Measurements from ENCODE around the gene UBN1.
"Not testable (repeated sequence)": the region's sequence is repeated elsewhere in the genome, so short reads cannot be mapped to it uniquely, and the experiment has no call there.

Gene UBN1

GRCh38 chr16:4884209-4884608, 36.9 kb downstream of the UBN1 start:
- DNase-seq (ENCODE audit: low spot score), result no peak

- no peak for DNase-seq (ENCODE audit: low spot score)
Observed at GRCh38 chr16:4884972-4885874, 37.9 kb downstream of the UBN1 start.

- no peak for DNase-seq (ENCODE audit: low spot score)
Observed at GRCh38 chr16:4886151-4886550, 38.9 kb downstream of the UBN1 start.

DNA sequence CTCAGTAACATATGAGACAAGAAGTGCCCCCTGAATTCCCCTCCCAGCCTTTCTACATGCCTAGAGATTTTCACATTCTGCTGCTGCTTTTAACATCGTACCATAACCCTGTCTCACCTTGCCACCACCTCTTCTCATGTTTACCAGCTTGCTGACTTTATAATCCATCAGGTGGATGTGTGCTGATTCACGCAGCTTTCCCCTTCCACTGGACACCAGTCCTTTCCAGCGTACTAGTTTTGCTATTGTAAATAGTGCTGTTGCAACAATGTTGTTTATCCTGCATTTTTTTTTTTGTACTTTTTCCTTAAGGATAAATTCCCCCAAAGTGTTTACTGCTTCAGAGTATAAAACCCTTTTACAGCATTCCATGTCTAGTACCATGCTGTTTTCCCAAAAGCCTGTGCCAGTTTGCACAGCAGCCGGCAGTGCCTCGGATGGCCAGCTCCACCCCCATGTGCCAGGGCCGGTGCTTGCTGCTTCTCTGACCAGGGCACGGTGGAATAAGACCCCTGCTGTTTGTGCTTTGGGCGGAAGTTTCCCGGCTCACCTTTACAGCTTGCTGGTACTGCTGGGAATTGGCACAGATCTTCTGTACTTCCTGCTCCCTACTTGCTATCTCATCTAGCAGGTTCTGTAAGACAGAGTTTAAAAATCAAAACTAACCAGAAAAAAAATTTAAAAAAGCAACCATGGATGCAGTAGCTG, 41.3 kb downstream of the UBN1 start:
- DNase-seq (ENCODE audit: low spot score), result no peak

DNA sequence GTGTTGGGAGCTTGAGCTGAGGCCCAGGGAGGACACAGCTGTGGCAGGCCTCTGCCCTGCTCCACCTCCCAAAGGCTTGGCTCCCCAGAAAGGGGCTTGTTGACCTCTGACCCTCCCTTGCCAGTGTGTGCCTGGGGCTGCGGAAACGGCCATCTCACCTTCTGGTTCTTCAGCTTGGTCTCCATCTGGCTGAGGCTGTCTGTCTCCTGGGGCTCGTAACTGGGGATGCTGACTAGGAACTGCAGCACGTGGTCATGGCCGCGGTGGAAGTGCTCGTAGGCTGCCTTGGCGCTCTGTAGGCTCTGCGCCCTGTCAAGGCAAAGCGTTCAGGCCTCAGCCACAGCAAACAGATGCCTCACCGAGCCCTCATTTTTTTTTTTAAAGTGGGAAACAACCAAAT, 42.7 kb downstream of the UBN1 start:
- DNase-seq (ENCODE audit: low spot score), result no peak

GRCh38 chr16:4890686-4891085, 43.4 kb downstream of the UBN1 start:
- DNase-seq (ENCODE audit: low spot score), result no peak

GRCh38 chr16:4891097-4891885, 44.0 kb downstream of the UBN1 start:
- no peak for DNase-seq (ENCODE audit: low spot score)

DNA sequence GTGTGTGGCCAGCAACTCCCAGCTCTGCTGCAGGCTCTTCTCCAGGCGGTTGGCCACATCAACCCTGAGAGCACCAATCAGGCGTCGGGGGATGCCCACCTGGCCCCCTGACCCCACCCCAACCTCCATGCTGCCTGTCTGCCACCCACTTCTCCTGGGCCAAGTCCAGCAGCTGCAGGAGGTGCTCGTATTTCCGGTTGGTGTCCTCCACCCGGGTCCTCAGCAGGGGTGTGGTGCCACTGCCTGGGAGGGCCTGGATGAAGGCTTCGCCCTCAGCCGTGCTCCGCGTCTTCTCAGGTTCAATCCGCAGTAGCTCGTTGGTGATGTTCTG, 44.6 kb downstream of the UBN1 start:
- no peak for DNase-seq (ENCODE audit: low spot score)

DNA sequence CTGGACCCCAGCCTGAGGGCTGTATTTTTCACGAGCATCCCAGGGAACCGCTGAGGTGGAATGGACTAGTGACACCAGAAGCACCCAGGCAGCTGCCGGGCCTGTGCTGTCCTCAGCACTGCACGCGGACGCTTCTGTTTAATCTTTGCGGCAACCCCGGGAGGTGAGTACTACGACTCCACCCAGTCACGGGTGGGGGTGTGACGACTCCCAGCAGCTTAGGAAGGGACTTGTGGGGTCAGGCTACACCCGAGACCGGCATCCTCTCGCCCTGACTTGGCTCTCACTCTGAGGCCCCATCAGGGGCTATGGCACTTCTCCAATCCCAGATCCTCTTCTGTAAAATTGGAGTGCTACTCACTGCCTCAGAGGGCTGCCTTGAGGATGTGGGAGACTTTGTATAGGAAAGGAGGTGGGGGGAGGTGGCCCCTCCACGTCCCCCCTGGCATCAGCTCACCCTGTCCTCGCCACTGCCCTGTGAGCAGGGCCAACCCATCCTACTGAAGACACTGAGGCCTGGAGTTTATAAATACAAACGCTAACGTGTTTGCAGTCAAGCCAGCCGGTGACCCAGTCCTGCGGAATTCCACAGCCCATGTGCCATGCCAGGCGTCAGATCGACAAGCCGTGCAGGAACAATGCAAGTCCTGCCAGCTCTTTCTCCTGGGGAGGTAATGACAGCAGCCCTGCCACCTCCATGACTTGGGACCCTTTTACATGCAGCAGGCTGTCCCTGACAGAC, 45.3 kb downstream of the UBN1 start:
- DNase-seq (ENCODE audit: low spot score), result no peak

DNA sequence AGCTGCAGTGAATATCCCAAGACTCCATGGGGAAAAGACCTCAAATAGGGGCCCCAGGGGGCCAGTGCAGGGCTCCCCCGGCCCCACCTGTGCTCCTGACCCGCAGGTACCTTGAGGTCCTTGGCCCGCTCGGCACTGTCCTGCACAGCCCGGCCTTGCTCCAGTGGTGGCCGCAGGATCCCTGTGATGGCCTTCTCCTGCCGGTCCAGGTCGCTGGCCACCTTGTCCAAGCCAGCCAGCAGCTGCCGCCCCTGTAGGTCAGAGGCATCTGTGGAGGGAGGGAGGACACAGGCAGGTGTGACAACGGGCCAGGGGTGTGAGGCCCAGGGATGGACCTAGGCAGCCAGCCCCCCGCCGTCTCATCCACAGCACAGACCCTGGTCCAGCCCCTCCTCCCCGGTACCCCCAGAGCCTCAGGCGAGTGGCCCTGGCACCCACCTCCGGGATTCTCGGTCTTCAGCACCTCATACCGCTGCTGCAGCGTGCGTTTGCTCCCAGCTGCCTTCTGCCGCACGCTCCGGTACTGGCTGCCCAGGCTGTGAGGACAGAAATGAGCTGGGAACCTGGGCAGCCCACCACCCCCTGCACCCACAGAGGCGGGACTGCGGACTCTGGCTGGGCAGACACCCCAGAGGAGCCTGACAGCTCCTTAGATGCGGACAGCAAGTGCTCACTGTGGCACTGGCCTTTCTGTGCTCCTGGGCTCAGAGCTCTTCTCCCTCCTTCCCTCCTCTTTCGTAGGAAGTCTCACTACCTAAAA, 46.0 kb downstream of the UBN1 start:
- no peak for DNase-seq (ENCODE audit: low spot score)

DNA sequence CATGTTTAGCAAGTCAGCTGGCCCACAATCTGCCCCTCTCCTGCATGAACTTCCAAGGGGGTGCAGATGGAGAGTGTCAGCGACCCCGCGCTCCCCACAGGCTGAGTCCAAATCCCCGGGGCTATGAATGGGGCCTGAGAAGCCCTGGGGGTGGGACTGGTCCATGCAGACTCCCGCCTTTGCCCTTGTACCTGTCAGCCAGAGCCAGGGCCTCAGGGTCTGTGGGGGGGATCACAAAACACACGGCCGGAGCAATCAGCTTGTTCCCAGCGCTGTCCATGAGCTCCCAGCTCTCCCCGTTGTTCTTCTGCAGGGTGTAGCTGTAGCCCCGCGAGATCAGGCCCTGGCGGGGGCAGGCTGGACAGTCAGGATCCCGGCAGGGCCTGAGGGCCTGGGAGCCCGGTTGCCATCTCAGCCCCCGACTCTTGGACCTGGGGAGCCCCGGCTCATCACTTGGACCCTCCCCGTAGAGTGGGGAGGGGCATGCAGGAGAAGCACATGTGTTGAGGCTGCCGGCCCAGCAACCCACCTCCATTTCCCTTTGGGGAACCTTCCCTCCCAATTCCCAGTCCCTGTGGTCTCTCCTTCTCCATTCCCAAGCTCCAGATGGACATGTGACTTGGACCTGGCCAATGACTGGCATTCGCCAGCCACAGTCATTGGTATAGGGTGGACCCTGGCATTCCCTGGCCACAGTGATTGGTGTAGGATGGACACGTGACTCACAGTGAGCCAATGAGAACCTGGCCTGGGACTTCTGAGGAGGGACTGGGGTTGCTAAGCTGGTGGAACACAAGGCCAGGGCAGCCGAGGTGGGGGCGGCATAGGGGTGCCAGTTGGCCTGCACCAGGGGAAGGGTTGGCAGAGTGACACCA, 47.2 kb downstream of the UBN1 start:
- DNase-seq (ENCODE audit: low spot score), result no peak

DNA sequence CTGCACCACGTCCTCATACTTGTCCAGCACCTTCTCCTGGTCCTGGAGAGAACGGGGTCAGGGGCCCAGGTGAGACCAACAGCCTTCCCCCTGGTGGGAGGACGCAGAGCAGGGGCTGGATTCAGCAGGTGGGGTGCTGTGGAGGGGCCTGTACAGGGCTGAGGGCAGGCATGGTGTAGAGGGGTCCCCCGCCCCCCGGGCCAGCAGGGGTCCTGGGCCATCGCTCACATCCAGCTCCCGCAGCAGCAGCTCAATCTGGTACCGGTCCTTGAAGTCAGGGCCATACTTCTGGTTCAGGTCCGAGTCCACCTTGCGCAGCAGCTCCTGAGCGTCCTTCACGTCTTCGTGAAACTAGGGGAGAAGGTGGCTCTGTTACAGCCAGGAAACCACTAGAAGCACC, 48.1 kb downstream of the UBN1 start:
- DNase-seq (ENCODE audit: low spot score), result no peak

- DNase-seq (ENCODE audit: low spot score), result not testable (repeated sequence)
Observed at GRCh38 chr16:4896761-4897160, 49.5 kb downstream of the UBN1 start.

GRCh38 chr16:4897328-4897727, 50.0 kb downstream of the UBN1 start:
- no peak for DNase-seq (ENCODE audit: low spot score)

- DNase-seq (ENCODE audit: low spot score), result no peak
Observed at GRCh38 chr16:4898811-4899473, 51.7 kb downstream of the UBN1 start.

DNA sequence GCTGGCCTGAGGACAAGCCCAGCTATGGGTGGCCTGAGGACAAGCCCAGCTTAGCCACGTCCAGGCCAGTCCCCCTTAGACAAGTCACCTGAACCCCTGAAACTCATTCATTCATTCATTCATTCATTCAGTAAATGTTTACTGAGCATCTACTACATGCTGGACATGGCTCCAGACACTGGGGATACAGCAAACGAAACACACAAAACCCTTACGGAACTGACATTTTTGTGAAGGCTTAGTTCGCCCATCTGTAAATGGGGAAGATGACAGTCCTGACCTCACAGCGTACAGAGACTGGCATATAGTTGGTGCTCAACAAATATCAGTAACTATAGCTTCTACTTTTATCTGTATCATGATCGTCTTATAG, 52.2 kb downstream of the UBN1 start:
- DNase-seq (ENCODE audit: low spot score), result no peak

DNA sequence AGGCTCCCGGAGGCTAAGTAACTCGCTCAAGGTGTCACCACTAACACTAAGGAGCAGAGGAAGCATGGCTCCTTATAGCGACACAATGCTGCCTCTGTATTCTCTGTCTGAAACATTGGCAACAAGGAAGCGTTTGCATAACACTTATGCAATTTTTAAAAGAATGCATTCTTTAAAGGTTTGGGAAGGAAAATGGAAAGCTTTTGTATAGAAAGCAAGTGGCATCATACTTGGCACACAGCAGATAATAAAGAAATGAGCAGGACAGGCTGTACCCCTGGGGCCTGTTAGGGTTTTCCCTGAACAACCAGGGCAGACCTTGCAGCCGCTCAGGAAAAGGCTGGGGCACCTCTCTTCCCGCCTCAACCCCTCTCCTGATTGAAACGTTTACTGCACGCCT, 52.8 kb downstream of the UBN1 start:
- DNase-seq (ENCODE audit: low spot score), result no peak

GRCh38 chr16:4900750-4901149, 53.5 kb downstream of the UBN1 start:
- no peak for DNase-seq (ENCODE audit: low spot score)

- no peak for DNase-seq (ENCODE audit: low spot score)
Observed at GRCh38 chr16:4902038-4902437, 54.8 kb downstream of the UBN1 start.
